ENCODE data around the gene SLC25A33. TPM values are rescaled to one million over a fixed set of nuclear protein-coding genes. Genes with fewer than 3 reads are reported as not detected.

Gene SLC25A33
- total and polyA plus RNA-seq, 2 of the 8 experiments (the other 6 are each of a cell fraction or from before 2014, with no cell fraction given) = 7.8 to 12.8 TPM

- TF ChIP-seq JUND (IDR thresholded peaks at IDR 0.05; ENCODE audit: low read length) (no peak), POLR2AphosphoS5 (IDR thresholded peaks at IDR 0.05; ENCODE audit: low read depth, low read length) (no peak), TAF1 (IDR thresholded peaks at IDR 0.05; ENCODE audit: low read depth, low read length) (no peak)
Measured at GRCh38 chr1:9595968-9596340, 56.7 kb downstream of the SLC25A33 start (continued).

Data from H1 (cell line).